H54 (cell line): Measurements from ENCODE around the gene MAP2K7.
"Not testable (repeated sequence)": the region's sequence is repeated elsewhere in the genome, so short reads cannot be mapped to it uniquely, and the experiment has no call there.

ENCODE experiments used
- DNase-seq: peaks from one replicate; pipeline ENCODE4 v3.0.0; 2011; ENCODE audit warnings: low spot score, mixed read lengths; ENCODE audit not compliant: insufficient read length
- FAIRE-seq: peaks from 3 replicates; lab custom pipeline; 2011; peaks lifted over from hg19 to GRCh38; lab: Jason Lieb, UNC
- POLR2A ChIP-seq: IDR thresholded peaks from 2 replicates; pipeline ENCODE4 v1.6.1; 2011; ENCODE audit warnings: low read depth, mild to moderate bottlenecking, low read length

MAP2K7 gene

GRCh38 chr19:7883796-7884570 is 19.7 kb upstream of the MAP2K7 start:
- DNase-seq (no peak), FAIRE-seq (no peak)
- TF ChIP-seq POLR2A: no peak

- TF ChIP-seq POLR2A: no peak
- FAIRE-seq: no peak
- no peak for DNase-seq
These were observed 17.9 kb upstream of the MAP2K7 start for GRCh38 chr19:7885818-7886217.

- TF ChIP-seq POLR2A: no peak
- no peak for DNase-seq
- no peak for FAIRE-seq
These were observed 16.1 kb upstream of the MAP2K7 start for GRCh38 chr19:7887408-7888144.

GRCh38 chr19:7888145-7888825 is 15.4 kb upstream of the MAP2K7 start, which contains the start of gene LRRC8E:
TSS of gene LRRC8E (plus strand) at chr19:7888510. CDS start at chr19:7895604, 7,094 bp downstream.
- FAIRE-seq (no peak), DNase-seq (peak; percentile 74)
- peak; percentile 87 for TF ChIP-seq POLR2A

GRCh38 chr19:7888826-7889217 is 14.9 kb upstream of the MAP2K7 start:
- no peak for FAIRE-seq
- no peak for TF ChIP-seq POLR2A
- no peak for DNase-seq

GRCh38 chr19:7893362-7894101 is 10.1 kb upstream of the MAP2K7 start:
- not testable (repeated sequence) for FAIRE-seq, DNase-seq

- no peak for FAIRE-seq
- no peak for DNase-seq
- TF ChIP-seq POLR2A: no peak
These were observed 8.9 kb upstream of the MAP2K7 start for GRCh38 chr19:7894612-7895309.

GRCh38 chr19:7895565-7895964 is 8.1 kb upstream of the MAP2K7 start:
- DNase-seq (no peak), FAIRE-seq (no peak)
- no peak for TF ChIP-seq POLR2A

- no peak for FAIRE-seq
- DNase-seq: no peak
These were observed 6.4 kb upstream of the MAP2K7 start for GRCh38 chr19:7897292-7897691.

GRCh38 chr19:7898967-7899366 is 4.7 kb upstream of the MAP2K7 start:
- TF ChIP-seq POLR2A: no peak

More at GRCh38 chr19:7897292-7897691, 6.4 kb upstream of the MAP2K7 start:
- no peak for TF ChIP-seq POLR2A

GRCh38 chr19:7899751-7900378 is 3.8 kb upstream of the MAP2K7 start:
- FAIRE-seq (no peak), DNase-seq (no peak)
- no peak for TF ChIP-seq POLR2A

More at GRCh38 chr19:7898967-7899366, 4.7 kb upstream of the MAP2K7 start:
- no peak for DNase-seq
- no peak for FAIRE-seq

- no peak for TF ChIP-seq POLR2A
- DNase-seq: no peak
- no peak for FAIRE-seq
These were observed 3.2 kb upstream of the MAP2K7 start for GRCh38 chr19:7900401-7900870.
